Measurements from ENCODE around the gene FAXC.

FAXC gene

DNA sequence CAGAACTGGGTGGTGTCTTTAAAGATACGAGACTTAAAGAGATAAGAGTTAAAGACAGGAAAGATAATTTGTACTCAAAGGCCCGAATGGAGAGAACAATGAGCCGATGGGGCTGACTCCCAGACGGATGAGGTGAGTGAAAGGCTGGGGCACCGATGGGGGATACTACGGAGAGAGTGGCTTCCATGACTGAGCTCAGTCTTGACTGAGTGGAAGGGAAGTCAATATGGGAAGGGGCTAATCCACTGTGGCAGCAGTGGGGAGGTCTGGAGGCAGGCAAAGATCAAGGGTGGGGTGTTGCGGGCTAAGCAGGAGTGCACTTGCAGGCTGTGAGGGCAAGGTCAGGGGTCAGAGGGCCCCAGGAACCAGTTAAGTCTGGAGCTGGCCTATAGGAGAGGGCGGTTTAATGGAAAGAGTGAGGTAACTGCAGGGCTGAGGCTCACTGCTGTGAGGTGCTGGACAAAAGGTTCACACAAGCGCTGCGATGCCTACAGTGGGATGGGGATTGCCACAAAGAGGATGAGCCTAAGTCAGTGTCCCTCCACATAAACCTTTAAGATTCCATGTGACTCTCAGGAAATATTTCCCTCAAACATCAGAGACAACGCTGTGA is 42.1 kb downstream of the FAXC start:
- H3K27ac ChIP-seq: no peak overlapping the region
- TF ChIP-seq, protein P1, sequence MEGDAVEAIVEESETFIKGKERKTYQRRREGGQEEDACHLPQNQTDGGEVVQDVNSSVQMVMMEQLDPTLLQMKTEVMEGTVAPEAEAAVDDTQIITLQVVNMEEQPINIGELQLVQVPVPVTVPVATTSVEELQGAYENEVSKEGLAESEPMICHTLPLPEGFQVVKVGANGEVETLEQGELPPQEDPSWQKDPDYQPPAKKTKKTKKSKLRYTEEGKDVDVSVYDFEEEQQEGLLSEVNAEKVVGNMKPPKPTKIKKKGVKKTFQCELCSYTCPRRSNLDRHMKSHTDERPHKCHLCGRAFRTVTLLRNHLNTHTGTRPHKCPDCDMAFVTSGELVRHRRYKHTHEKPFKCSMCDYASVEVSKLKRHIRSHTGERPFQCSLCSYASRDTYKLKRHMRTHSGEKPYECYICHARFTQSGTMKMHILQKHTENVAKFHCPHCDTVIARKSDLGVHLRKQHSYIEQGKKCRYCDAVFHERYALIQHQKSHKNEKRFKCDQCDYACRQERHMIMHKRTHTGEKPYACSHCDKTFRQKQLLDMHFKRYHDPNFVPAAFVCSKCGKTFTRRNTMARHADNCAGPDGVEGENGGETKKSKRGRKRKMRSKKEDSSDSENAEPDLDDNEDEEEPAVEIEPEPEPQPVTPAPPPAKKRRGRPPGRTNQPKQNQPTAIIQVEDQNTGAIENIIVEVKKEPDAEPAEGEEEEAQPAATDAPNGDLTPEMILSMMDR (IDR thresholded peaks at IDR 0.05): no peak
- DNase-seq (ENCODE audit: low spot score): no peak
- no peak overlapping the region for H3K4me3 ChIP-seq

- TF ChIP-seq, protein P1 (IDR thresholded peaks at IDR 0.05): no peak
- H3K4me3 ChIP-seq: no peak overlapping the region
- no peak for DNase-seq (ENCODE audit: low spot score)
- H3K27ac ChIP-seq: no peak overlapping the region
These were observed 43.1 kb downstream of the FAXC start for GRCh38 chr6:99306341-99306740.

GRCh38 chr6:99305021-99305554 is 44.4 kb downstream of the FAXC start:
- Histone ChIP-seq H3K27ac (no peak overlapping the region), H3K4me3 (no peak overlapping the region)
- no peak for DNase-seq (ENCODE audit: low spot score)
- TF ChIP-seq, protein P1 (IDR thresholded peaks at IDR 0.05): no peak

DNA sequence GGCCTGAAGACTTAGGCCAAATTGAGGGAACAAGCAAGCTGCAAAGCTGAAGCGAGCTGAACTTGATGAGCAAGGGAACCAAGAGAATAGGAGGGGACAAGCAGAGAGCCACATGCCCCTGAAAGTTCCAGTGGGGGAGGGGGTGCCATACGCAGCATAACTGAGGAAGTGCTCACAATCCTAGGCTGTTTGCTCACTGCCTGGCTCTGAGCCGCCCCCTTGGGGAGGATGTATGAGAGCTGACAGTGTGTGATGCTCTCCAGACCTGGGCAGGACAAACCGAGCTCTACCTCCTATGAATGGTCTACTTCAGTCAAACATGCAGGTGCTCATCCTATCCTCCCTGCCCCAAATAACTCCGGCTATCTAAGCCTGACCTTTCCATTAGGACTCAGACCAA is 52.1 kb downstream of the FAXC start:
- H3K27ac ChIP-seq: no peak overlapping the region
- TF ChIP-seq, protein P1 (IDR thresholded peaks at IDR 0.05): no peak
- no peak for DNase-seq (ENCODE audit: low spot score)

DNA sequence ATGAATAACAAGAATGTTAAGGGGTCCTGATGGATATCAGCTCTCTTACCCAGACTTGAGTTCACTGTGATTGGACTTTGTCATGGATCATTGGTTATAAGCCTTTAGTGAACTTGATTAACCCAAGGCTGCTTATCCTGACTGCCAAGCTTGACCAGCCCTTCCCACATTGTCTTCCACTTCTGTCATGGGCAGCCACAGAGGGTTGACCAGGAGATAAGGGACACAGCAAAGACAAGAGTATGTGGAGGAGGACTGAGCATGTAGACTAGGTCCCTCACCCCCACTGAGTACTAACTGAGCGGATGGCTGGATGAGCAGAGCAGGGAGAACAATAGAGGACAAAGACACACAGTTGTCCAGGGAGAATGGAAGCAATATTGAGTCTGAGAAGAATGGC is 52.5 kb downstream of the FAXC start:
- DNase-seq (ENCODE audit: low spot score): no peak
- Histone ChIP-seq H3K4me3 (no peak overlapping the region), H3K27ac (no peak overlapping the region)
- TF ChIP-seq, protein P1 (IDR thresholded peaks at IDR 0.05): no peak

More for the DNA sequence above, 52.1 kb downstream of the FAXC start:
- H3K4me3 ChIP-seq: no peak overlapping the region

- no peak overlapping the region for H3K27ac ChIP-seq
- TF ChIP-seq, protein P1 (IDR thresholded peaks at IDR 0.05): no peak
- DNase-seq (ENCODE audit: low spot score): no peak
- H3K4me3 ChIP-seq: no peak overlapping the region
These were observed 53.2 kb downstream of the FAXC start for GRCh38 chr6:99296261-99296660.

DNA sequence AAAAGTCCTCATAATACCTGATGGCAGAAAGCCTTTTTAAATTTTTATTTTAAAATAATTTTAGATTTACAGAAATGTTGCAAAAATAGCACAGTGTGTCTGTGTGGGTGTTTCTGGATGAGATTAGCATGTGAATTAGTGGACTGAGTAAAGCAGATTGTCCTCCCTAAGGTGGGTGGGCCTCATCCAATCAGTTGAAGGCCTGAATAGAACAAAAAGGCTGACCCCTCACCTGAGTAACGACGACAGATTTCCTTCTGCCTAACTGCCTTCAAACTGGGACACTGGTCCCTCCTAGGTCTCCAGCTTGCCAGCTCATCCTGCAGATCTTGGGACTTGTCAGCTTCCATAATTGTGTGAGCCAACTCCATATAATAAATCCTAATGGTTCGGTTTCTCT is 54.2 kb downstream of the FAXC start:
- Histone ChIP-seq H3K4me3 (no peak overlapping the region), H3K27ac (no peak overlapping the region)
- DNase-seq (ENCODE audit: low spot score): no peak
- TF ChIP-seq, protein P1 (IDR thresholded peaks at IDR 0.05): no peak

Data from coronary artery (tissue), 2 donors.